Lung (tissue), 12 donors: ENCODE results near the gene ARPC4. TPM values are rescaled to one million over a fixed set of nuclear protein-coding genes. Genes with fewer than 3 reads are reported as not detected.

Experiments used
- ATAC-seq: fragments of 200-7000 bp; cut with Tn5 transposase; one replicate; pipeline ENCODE4 v1.9.1; 2020; ENCODE audit warnings: moderate number of reproducible peaks; ENCODE audit not compliant: insufficient read depth, low FRiP score
- DNase-seq, 3 donors: peaks; one replicate each; pipeline ENCODE4 v3.0.0-alpha.2; 2013 to 2017
- H3K27ac ChIP-seq, 2 donors: one replicate each; pipeline ENCODE4 v1.5.1; 2013; ENCODE audit warnings: mild to moderate bottlenecking in 2 of 2, moderate library complexity in 2 of 2, control low read depth in 1 of 2, inconsistent platforms in 1 of 2, low read depth in 1 of 2, low read length in 1 of 2
- H3K27me3 ChIP-seq, 3 donors: one replicate each; pipeline ENCODE4 v1.5.1; 2013; ENCODE audit warnings: low read length in 2 of 3; ENCODE audit not compliant: control insufficient read depth in 3 of 3, insufficient read depth in 3 of 3
- H3K36me3 ChIP-seq, 4 donors: one replicate each; pipeline ENCODE4 v1.5.1; 2013; ENCODE audit warnings: low read length in 4 of 4, mild to moderate bottlenecking in 1 of 4, moderate library complexity in 1 of 4; ENCODE audit not compliant: control insufficient read depth in 4 of 4, insufficient read depth in 4 of 4
- H3K4me1 ChIP-seq, 5 donors: one replicate each; pipeline ENCODE4 v1.5.1; 2013; ENCODE audit warnings: low read length in 5 of 5, mild to moderate bottlenecking in 2 of 5, moderate library complexity in 1 of 5; ENCODE audit not compliant: control insufficient read depth in 5 of 5, insufficient read depth in 5 of 5
- H3K4me3 ChIP-seq: one replicate; pipeline ENCODE4 v1.5.1; 2013; ENCODE audit warnings: mild to moderate bottlenecking, control low read depth, moderate library complexity
- H3K9ac ChIP-seq, 2 donors: one replicate each; pipeline ENCODE4 v1.5.1; 2013; ENCODE audit warnings: low read length in 2 of 2, control low read depth in 1 of 2; ENCODE audit not compliant: insufficient read depth in 1 of 2
- H3K9me3 ChIP-seq, 4 donors: one replicate each; pipeline ENCODE4 v1.5.1; 2013; ENCODE audit warnings: low read length in 3 of 4, mild to moderate bottlenecking in 1 of 4, moderate library complexity in 1 of 4; ENCODE audit not compliant: control insufficient read depth in 4 of 4, insufficient read depth in 3 of 4
- CTCF ChIP-seq: IDR thresholded peaks from 2 replicates; pipeline ENCODE4 v1.5.1; 2012; ENCODE audit warnings: mild to moderate bottlenecking; ENCODE audit errors: control extremely low read depth, extremely low read depth
- WGBS, 2 donors: extraction: QIAGEN DNeasy Blood & Tissue Kit; methylation state at CpG; one replicate each; pipeline ENCODE4 v1.1.7; 2013; 5-methylcytosine and 5-hydroxymethylcytosine counted together
- polyA plus RNA-seq, 2 donors: library from polyadenylated mRNA; stranded (reverse); fragments of 200-250 nt; gene quantifications; one replicate each; pipeline ENCODE4 v1.2.1, GENCODE V29; 2013
- total RNA-seq, 2 donors: library from RNA; depleted of rRNA in 1 of 2; stranded (reverse); fragments of >200 nt in 1 of 2; gene quantifications; one replicate each; pipeline ENCODE4 v1.2.1, GENCODE V29; 2014 to 2021
- donor health status: control.
- donor health status: control.
- donor health status: Bipolar disorder and iron deficiency.
- donor health status: healthy.
- donor health status: DM: yes; HTN: yes; CAD: no.

ARPC4 gene
- total and polyA plus RNA-seq, 4 donors: 74.9 to 239 (median 129) TPM

GRCh38 chr3:9818666-9819335 lies 25.9 kb downstream of the ARPC4 start:
- DNase-seq (no peak), ATAC-seq (no peak)
- H3K27me3 ChIP-seq: no peaks in the 10 kb centered on the region
- WGBS, 2 donors: 81 to 95% methylated on average over 6 to 7 of the region's 7 CpGs
- H3K36me3 ChIP-seq: peaks cover 0 to 11% (median 4%) of the 10 kb centered on the region in 4 donors
- TF ChIP-seq CTCF: no peak
- H3K9me3 ChIP-seq: no peaks in the 10 kb centered on the region
- H3K9ac ChIP-seq: no peak overlapping the region
- H3K4me1 ChIP-seq: no peaks in the 10 kb centered on the region
- H3K27ac ChIP-seq: no peak overlapping the region
- no peak overlapping the region for H3K4me3 ChIP-seq

GRCh38 chr3:9820543-9820942 lies 27.7 kb downstream of the ARPC4 start:
- no peaks in the 10 kb centered on the region for H3K27me3 ChIP-seq
- no peak overlapping the region for H3K9ac ChIP-seq
- TF ChIP-seq CTCF: no peak
- WGBS, 2 donors: 88 to 92% methylated on average over 12 of the region's 12 CpGs
- peaks cover 0 to 11% (median 4%) of the 10 kb centered on the region in 4 donors for H3K36me3 ChIP-seq
- no peak overlapping the region for H3K27ac ChIP-seq
- no peaks in the 10 kb centered on the region for H3K9me3 ChIP-seq
- DNase-seq (no peak), ATAC-seq (no peak)
- no peaks in the 10 kb centered on the region for H3K4me1 ChIP-seq
- no peak overlapping the region for H3K4me3 ChIP-seq

- DNase-seq (peak in 1 of 3 donors; percentile 13), ATAC-seq (no peak)
- H3K36me3 ChIP-seq: peaks cover 0 to 11% (median 2%) of the 10 kb centered on the region in 4 donors
- H3K27ac ChIP-seq: no peak overlapping the region
- H3K4me3 ChIP-seq: no peak overlapping the region
- H3K27me3 ChIP-seq: no peaks in the 10 kb centered on the region
- no peaks in the 10 kb centered on the region for H3K9me3 ChIP-seq
- H3K4me1 ChIP-seq: no peaks in the 10 kb centered on the region
- WGBS, 2 donors: 78 to 80% methylated on average over 2 of the region's 2 CpGs
- no peak overlapping the region for H3K9ac ChIP-seq
- TF ChIP-seq CTCF: no peak
Observed at GRCh38 chr3:9820946-9821345, 28.1 kb downstream of the ARPC4 start.
